Endodermal cell (in vitro differentiated cells): ENCODE data around the gene SOX6. TPM values are rescaled to one million over a fixed set of nuclear protein-coding genes. Genes with fewer than 3 reads are reported as not detected.

Source experiments
- DNase-seq: peaks from one replicate; pipeline ENCODE4 v3.0.0-alpha.2; 2017
- H3K27ac ChIP-seq: 2 replicates; pipeline ENCODE4 v1.5.1; 2013; ENCODE audit warnings: mild to moderate bottlenecking, low read depth, low read length, moderate library complexity
- H3K27me3 ChIP-seq: 2 replicates; pipeline ENCODE4 v1.6.1; 2013; ENCODE audit warnings: mild to moderate bottlenecking, low read length, moderate library complexity; ENCODE audit not compliant: insufficient read depth, control insufficient read depth, poor library complexity, severe bottlenecking
- H3K36me3 ChIP-seq: 2 replicates; pipeline ENCODE4 v1.7.0; 2013; ENCODE audit warnings: mild to moderate bottlenecking, low read length, moderate library complexity; ENCODE audit not compliant: control insufficient read depth, insufficient read depth
- H3K4me1 ChIP-seq: one replicate; pipeline ENCODE4 v1.7.0; 2013; ENCODE audit warnings: low read length; ENCODE audit not compliant: control insufficient read depth, insufficient read depth
- H3K4me3 ChIP-seq: 2 replicates; pipeline ENCODE4 v1.5.1; 2013; ENCODE audit warnings: mild to moderate bottlenecking, low read length, moderate library complexity
- H3K9ac ChIP-seq: 2 replicates; pipeline ENCODE4 v1.6.1; 2013; ENCODE audit warnings: mild to moderate bottlenecking, low read length, moderate library complexity; ENCODE audit not compliant: poor library complexity, severe bottlenecking; ENCODE audit errors: extremely low read depth
- H3K9me3 ChIP-seq: 2 replicates; pipeline ENCODE4 v1.6.1; 2013; ENCODE audit warnings: mild to moderate bottlenecking, low read length, moderate library complexity; ENCODE audit not compliant: control insufficient read depth
- H3K27ac Mint-ChIP-seq: 2 replicates; pipeline ENCODE4 v1.8.0; 2020; ENCODE audit warnings: mixed read lengths
- H3K27me3 Mint-ChIP-seq: 2 replicates; pipeline ENCODE4 v1.8.0; 2021; ENCODE audit warnings: mild to moderate bottlenecking, mixed read lengths; ENCODE audit not compliant: insufficient read depth
- H3K36me3 Mint-ChIP-seq: 2 replicates; pipeline ENCODE4 v1.8.0; 2020; ENCODE audit warnings: low read depth, mixed read lengths
- H3K4me1 Mint-ChIP-seq: 2 replicates; pipeline ENCODE4 v1.8.0; 2020; ENCODE audit warnings: mixed read lengths
- H3K4me3 Mint-ChIP-seq: 2 replicates; pipeline ENCODE4 v1.8.0; 2020; ENCODE audit warnings: mild to moderate bottlenecking, moderate library complexity, mixed read lengths
- H3K9me3 Mint-ChIP-seq: 2 replicates; pipeline ENCODE4 v1.8.0; 2020; ENCODE audit warnings: mild to moderate bottlenecking, mixed read lengths
- WGBS, 2 experiments: methylation state at CpG; one replicate each; pipeline versions ENCODE4 v1.1.5 to v1.1.7; 2013; ENCODE audit warnings: missing lambda C conversion rate in 2 of 2, mixed read lengths in 1 of 2; ENCODE audit not compliant: insufficient coverage in 1 of 2, insufficient read length in 1 of 2; 5-methylcytosine and 5-hydroxymethylcytosine counted together
- total RNA-seq, 2 donors: library from RNA; stranded (reverse); fragmentation: NEBNext Ultra II Directional in 1 of 2; extraction: Animal tissue kit (Norgen Biotek cat#: 25700) in 1 of 2; gene quantifications; 2 replicates in 1 of 2; 3 replicates in 1 of 2; pipeline ENCODE4 v1.2.1, GENCODE V29; 2021
- TF ChIP-seq, protein P1 (sequence below): fragments of 200-600 bp; sonication (generic); conservative IDR thresholded peaks from 2 replicates; pipeline ENCODE4 v1.5.0; 2021; ENCODE audit warnings: antibody characterized with exemption, mild to moderate bottlenecking

SOX6 gene
- total RNA-seq, 2 donors from 2014 or later: 0.13 to 0.20 TPM

DNA sequence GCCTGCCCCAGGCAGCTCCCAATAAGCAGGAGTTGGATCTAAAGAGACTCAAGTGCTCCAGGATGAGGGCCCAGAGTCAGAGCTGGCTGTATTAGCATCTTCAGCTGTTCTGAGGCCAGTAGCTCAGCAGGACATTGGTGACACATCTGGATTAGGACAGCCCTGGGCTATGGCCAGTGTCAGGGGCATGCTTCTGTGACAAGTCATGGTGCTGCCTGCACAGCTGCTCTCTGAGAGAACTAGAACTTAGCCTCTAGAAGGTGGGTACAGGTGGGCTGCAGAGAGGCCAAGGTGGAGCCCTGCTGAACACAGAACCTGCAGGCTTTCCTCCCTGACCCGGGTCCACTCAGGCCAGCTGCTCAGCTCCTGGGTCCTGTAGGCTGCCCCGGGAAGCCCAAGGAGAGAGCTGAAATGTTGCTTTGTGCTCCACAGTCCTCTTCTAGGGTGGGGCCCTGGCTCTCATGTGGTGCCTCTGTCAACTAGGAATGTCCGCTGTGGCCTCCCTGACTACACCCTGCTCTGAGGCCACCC is 426.9 kb downstream of the SOX6 start:
- Histone ChIP-seq H3K9ac (no peak overlapping the region), H3K9me3 (peaks cover 3% of the 10 kb centered on the region), H3K27me3 (no peaks in the 10 kb centered on the region), H3K4me3 (no peak overlapping the region), H3K27ac (no peak overlapping the region), H3K4me1 (no peaks in the 10 kb centered on the region), H3K36me3 (no peaks in the 10 kb centered on the region)
- peak; percentile 44 for DNase-seq
- WGBS, 2 experiments: 92 to 96% methylated on average over 3 of the region's 3 CpGs
- peaks cover 6% of the 10 kb centered on the region for H3K4me1 Mint-ChIP-seq
- H3K9me3 Mint-ChIP-seq: peaks cover 5% of the 10 kb centered on the region
- no peaks in the 10 kb centered on the region for H3K36me3 Mint-ChIP-seq
- H3K27ac Mint-ChIP-seq: no peak overlapping the region
- TF ChIP-seq, protein P1, sequence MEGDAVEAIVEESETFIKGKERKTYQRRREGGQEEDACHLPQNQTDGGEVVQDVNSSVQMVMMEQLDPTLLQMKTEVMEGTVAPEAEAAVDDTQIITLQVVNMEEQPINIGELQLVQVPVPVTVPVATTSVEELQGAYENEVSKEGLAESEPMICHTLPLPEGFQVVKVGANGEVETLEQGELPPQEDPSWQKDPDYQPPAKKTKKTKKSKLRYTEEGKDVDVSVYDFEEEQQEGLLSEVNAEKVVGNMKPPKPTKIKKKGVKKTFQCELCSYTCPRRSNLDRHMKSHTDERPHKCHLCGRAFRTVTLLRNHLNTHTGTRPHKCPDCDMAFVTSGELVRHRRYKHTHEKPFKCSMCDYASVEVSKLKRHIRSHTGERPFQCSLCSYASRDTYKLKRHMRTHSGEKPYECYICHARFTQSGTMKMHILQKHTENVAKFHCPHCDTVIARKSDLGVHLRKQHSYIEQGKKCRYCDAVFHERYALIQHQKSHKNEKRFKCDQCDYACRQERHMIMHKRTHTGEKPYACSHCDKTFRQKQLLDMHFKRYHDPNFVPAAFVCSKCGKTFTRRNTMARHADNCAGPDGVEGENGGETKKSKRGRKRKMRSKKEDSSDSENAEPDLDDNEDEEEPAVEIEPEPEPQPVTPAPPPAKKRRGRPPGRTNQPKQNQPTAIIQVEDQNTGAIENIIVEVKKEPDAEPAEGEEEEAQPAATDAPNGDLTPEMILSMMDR: no peak
- no peak overlapping the region for H3K4me3 Mint-ChIP-seq
- peaks cover 10% of the 10 kb centered on the region for H3K27me3 Mint-ChIP-seq

DNA sequence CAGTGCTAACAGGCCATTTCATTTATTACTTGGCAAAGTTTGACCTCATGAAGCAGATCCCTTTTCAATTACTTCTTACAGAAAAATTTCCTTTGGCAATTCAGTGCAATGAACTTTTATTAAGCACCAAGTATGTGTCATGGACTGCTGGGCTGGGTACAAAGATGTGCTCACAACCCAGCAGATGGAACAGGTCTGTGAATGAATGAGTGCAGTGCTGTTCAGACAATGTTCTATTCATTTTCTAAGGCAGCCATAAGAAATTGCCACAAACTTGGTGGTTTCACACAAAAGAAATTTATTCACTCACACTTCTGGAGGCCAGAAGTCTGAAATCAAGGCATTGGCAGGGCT is 428.5 kb downstream of the SOX6 start:
- H3K27ac ChIP-seq: no peak overlapping the region
- H3K4me1 ChIP-seq: no peaks in the 10 kb centered on the region
- no peak overlapping the region for H3K4me3 ChIP-seq
- H3K27me3 ChIP-seq: no peaks in the 10 kb centered on the region
- H3K9me3 ChIP-seq: peaks cover 3% of the 10 kb centered on the region
- H3K36me3 ChIP-seq: no peaks in the 10 kb centered on the region
- Mint-ChIP-seq H3K36me3 (no peaks in the 10 kb centered on the region), H3K4me1 (peaks cover 6% of the 10 kb centered on the region), H3K27ac (no peak overlapping the region), H3K27me3 (peaks cover 9% of the 10 kb centered on the region), H3K9me3 (peaks cover 5% of the 10 kb centered on the region), H3K4me3 (no peak overlapping the region)
- no peak overlapping the region for H3K9ac ChIP-seq
- TF ChIP-seq, protein P1: no peak
- no peak for DNase-seq

DNA sequence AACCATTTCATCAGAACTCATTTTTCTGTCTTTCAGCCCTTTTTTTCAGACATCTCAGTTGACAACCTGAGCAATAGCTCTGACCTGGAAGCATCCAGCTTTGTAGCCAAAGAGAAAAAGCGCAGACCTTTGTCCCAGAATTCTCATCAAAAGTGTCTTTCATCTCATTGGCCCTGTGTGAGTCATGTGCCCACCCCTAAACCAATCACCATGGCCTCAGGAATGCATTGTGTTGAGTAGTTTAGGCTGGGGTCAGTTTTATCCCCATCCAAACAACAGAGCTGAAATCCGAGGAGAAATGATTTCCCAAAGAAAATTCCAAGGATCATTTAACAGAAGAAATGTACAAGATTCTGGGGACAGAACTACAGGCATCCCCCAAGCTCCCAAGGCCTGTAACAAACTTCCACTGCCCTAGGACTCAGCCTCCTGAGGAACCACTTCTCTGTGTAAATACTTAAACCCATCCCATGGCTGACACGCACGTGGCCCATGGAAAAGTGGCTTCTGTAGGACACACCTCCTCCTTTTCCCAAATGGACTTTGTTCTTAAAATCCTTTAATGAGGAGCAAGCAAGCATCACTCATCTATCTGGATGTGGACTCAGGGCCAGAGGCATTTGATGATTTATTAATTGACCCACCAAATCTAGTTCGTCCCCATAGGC is 429.0 kb downstream of the SOX6 start:
- Histone ChIP-seq H3K27ac (no peak overlapping the region), H3K9ac (no peak overlapping the region), H3K36me3 (no peaks in the 10 kb centered on the region), H3K4me1 (no peaks in the 10 kb centered on the region), H3K27me3 (no peaks in the 10 kb centered on the region), H3K4me3 (no peak overlapping the region), H3K9me3 (peaks cover 3% of the 10 kb centered on the region)
- Mint-ChIP-seq H3K4me1 (peaks cover 6% of the 10 kb centered on the region), H3K27me3 (peaks cover 9% of the 10 kb centered on the region), H3K9me3 (peaks cover 5% of the 10 kb centered on the region), H3K4me3 (no peak overlapping the region), H3K27ac (no peak overlapping the region), H3K36me3 (no peaks in the 10 kb centered on the region)
- peak; percentile 12 for DNase-seq
- 92% methylated on average over 5 of the region's 5 CpGs; no CpG with 5 or more reads in 1 of the 2 experiments for WGBS, 2 experiments
- TF ChIP-seq, protein P1: no peak
